C4-2B (cell line): ENCODE measurements around the gene TPRA1.

Experiments
- CTCF ChIP-seq: fragments of 450-650 bp; conservative IDR thresholded peaks from 2 replicates; pipeline ENCODE4 v1.5.1; 2017; ENCODE audit warnings: mild to moderate bottlenecking
- ZFX ChIP-seq: fragments of 450-650 bp; IDR thresholded peaks from 2 replicates; pipeline ENCODE4 v1.6.1; 2017

DNA sequence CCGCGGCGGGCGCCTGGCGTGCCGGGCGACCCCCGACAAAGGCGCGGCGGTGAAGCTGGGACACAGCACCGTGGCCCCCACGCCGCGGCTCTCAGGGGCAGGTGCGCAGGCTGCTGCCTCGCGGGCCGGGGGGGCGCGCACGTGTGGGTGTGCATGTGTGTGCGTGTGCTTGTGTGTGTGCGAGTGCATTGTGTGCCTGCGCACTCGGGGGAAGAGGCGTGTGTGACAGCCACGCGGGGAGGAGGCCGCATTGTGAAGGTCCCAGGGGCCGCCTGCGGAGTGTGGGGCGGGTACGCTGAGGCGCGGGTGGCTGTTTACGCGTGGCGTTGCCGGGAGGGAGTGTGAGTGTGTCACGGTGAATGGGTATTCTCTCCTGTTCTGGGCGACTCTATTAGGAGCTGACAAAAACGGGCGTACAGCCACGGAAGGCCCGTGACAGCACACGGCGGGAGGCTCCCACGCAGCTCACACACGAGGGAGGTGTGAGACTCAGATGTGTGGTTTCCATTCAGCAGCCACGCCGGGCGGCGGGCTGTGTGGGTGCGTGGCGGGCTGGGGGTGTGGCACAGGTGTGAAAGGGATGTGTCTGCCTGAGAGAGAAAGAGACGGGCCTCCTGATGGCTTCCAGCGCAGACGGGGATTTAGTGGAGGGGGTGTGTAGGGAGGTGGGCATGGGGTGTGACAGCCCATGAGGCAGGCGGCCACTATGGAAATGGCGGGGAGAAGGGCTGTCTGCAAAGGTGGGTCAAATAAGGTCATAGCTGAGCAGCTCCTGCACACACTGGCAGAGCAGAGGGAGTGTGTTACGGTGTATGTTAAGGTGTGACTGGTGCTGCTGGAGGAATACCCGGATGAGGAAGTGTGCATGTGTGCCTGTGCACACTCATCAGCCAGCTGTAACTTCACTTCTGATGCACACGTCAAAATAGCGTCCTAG lies 39.2 kb upstream of the TPRA1 start:
- TF ChIP-seq CTCF (no peak), ZFX (peak; percentile 74)
